ENCODE measurements around the gene MYH15. TPM values are rescaled to one million over a fixed set of nuclear protein-coding genes. Genes with fewer than 3 reads are reported as not detected.
A peak's percentile ranks its signal among the peaks of the same experiment; 100 is the strongest.

The MYH15 gene
- total RNA-seq, 1 experiment from 2014 or later, result 1.7 TPM

DNA sequence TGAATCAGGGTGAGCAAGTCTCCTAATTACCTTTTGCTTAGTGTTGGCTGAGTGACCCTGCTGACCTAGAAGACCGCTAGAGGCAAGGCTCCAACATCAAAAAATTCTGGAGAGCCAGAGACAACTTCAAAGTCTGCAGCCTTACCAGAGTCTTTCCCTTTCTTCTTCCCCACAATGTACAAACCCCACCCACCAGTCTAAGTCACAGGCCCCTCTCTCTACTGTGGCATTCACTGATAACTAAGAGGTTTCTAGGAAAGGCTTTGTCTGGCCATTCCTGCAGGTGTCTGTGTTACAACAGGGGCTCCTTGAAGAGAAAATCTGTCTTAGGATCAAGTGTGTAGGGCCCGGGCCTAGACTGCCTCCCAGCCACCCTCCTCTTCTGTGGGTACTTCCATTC lies 525 bp downstream of the MYH15 start:
- DNase-seq (ENCODE audit: low spot score), result no peak

DNA sequence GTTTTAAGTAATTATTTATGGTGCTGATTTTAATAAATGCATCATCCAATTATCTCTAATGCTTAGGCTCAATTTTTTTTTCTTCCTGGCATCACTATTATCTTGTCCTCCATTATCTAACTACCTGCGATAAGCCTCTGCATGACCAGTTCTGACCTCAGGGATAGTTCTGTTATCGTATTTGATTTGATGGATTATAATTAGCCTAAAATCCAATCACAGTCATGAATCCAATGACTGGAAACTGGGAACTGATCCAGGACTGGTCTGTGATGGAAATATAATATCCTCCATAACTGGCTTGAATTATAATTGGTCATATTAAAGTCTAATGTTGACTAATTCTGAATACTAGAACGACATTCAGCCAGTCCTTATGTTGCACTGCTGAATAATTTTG lies 1.1 kb downstream of the MYH15 start:
- DNase-seq (ENCODE audit: low spot score), result no peak

DNA sequence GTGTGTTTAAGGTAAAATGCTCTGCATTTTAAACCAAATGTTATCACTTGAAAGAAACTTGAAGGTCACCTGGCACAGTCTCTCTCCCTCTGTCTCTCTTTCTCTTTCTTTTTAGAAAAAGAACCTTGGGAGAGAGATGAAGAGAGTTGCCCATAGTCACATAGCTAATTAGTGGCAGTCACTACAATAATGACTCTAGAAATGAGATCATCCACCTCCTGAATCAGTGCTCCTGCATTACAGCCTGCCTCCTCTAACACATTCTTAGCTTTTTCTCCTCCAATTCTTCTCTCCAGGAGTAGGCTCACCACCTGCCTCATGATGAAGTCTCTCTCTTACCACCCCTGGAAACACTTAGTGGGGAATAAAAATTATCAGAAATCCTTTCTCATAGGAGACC lies 2.5 kb downstream of the MYH15 start:
- no peak for DNase-seq (ENCODE audit: low spot score)

DNA sequence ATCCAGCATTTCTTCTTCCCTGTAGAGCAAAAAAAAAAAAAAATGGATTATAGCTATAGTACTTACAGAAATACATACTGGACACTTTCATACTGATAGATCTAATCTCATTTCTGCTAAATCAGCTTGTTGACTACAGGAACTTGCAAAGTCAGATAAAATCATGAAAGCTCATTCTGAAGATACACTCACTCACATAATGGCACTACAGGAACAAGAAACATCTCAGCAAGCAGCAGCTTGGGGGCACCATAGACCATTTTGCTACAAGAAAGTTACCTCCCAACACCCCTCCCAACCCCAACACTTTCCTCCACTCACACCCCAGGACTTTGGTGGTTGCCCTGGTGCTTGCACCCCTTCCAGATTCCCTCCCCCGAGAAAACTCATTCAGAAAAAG lies 4.6 kb downstream of the MYH15 start:
- no peak for DNase-seq (ENCODE audit: low spot score)

DNA sequence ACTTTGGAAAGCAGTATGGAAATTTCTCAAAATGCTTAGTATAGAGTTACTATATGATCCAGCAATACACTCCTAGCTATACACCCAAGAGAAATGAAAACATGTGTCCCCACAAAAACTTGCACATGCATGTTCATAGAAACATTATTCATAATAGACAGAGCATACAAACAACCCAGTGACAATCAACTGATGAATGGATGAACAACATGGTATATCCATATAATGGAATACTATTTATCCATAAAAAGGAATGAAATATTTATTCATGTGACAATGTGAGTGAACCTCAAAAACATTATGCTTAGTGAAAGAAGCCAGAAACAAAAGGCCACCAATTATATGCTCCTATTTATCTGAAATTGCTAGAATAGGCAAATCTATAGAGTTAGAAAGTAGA lies 6.7 kb downstream of the MYH15 start:
- no peak for DNase-seq (ENCODE audit: low spot score)

DNA sequence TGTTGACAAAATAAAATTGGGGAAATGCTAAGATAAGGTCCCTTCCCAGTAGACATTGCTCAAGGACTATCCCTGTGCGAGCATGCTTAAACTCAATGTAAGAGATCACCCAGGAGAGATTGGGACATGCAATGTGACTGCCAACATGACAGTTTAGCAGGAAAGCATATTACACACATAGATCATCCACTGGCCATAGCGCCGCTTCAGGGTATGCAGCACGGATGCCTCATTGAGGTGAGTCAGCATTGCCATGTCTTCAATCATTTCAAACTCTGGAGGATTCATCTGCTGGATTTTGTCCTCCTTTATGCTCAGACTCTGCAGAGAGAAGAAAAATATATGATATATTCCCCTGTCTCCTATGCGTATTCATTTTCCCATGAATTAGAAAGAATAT lies 8.9 kb downstream of the MYH15 start:
- no peak for DNase-seq (ENCODE audit: low spot score)

DNA sequence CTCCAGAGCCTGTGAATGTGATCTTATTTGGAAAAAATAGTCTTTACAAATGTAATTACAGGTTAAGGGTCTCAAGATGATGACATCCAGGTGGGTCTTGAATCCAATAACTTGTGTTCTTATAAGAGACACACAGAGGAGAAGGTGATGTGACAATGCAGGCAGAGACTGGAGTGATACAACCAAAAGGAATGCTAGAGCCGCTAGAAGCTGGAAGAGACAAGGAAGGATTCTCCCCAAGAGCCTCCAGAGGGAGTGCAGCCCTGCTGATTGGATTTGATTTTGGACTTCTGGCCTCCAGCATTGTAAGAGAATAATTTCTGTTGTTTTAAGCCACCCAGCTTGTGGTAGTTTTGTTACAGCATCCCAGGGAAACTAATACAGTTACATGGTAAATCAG lies 9.7 kb downstream of the MYH15 start:
- DNase-seq (ENCODE audit: low spot score), result no peak

DNA sequence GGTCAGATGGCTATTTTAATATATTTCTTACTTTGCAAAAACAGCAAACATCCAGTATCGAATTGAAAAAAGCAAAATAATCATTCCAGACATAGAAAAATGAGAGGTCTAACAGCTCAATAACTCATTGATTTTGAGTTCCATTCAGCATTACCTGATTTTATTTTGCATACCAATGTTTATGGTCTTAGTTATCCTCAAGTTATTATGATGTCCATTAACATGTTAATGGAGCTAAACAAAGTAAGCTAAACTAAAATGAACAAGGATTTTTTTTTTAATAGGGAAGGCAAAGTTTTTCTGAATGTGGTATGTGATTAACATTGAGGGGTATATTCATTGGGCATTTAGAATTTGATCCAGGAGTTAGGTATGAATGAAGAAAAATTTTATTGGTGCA lies 13.1 kb downstream of the MYH15 start:
- DNase-seq (ENCODE audit: low spot score), result no peak

DNA sequence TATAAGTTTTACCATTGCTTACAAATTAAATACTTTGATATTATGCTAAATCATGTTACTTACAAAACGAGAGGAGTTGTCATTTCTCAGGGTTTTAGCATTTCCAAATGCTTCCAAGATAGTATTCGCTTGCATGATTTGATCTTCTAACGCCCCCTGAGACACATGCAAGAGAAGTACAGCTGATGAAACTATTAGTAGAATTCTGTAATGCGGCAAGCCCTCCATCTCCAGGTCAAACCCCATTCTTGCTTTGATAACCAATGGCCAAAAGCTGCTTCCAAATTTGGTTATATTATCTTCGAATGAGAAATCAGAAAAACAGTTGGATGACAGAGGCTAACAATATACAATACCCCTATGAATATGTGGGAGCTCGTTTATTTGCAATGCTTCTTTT lies 14.7 kb downstream of the MYH15 start:
- no peak for DNase-seq (ENCODE audit: low spot score)

DNA sequence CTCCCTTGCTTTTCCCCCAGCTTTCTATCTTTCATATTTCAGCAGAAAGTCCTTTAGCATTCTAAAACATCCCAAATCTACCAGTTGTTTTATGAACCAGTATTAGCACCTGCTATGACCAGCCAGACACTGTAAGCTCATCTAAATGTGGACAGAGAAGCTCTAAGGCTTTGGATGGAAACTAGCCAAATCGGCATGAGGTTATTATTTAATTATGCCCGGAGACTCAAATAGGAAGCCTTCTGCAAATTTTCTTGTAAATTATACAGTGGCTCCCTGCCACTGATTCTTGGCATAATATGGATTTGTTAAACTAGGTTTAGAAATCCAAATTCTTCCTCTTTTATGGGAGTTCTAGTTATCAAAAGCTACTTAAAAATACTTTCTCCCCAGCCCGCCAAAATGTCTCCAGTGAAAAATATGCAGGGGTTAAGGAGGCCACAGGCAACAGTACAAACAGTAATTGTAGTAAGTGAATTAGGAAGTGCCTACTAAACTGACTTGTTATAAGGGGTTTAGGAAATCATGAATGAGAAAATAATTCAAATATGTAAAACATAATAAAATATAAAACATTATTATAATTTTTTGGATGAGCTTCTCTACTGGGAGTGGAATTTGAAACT lies 15.4 kb downstream of the MYH15 start:
- no peak for DNase-seq (ENCODE audit: low spot score)

DNA sequence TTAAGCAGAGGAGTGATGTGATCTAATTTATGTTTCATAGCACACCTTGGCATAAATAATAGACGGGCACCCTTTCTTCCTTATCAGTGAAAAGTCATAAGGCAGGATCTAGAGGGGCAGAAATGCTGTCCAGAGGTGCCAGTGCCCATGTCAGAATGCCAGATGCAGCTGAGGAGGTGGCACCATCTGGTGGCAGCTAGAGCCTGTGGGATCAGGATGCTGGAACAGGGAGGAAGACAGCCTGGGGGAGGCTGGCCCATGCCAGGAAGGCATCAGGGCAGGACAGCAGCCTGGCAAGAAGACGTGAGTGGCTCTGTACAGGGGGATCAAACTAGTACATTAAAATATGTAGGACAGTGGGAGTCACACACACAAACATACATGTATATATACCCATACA lies 16.5 kb downstream of the MYH15 start:
- peak; percentile 27 for DNase-seq (ENCODE audit: low spot score)

DNA sequence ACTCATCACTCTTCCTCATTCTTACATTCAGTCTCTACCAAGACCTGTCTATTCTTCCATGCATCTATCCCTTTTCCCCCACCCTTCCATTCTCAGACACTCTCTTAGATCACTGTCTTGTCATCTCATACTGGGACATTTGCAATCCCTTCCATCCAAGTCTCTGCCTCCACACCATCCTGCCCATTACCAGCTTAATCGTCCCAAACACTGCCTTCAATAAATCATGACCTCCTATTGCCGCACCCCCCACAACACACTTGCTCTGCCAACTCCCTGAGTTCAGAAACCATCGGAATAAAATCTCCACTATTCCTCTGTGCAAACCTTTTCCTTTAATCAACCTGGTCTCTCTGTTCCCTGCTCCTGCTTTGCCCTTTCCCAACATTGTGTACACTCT lies 18.9 kb downstream of the MYH15 start:
- no peak for DNase-seq (ENCODE audit: low spot score)

DNA sequence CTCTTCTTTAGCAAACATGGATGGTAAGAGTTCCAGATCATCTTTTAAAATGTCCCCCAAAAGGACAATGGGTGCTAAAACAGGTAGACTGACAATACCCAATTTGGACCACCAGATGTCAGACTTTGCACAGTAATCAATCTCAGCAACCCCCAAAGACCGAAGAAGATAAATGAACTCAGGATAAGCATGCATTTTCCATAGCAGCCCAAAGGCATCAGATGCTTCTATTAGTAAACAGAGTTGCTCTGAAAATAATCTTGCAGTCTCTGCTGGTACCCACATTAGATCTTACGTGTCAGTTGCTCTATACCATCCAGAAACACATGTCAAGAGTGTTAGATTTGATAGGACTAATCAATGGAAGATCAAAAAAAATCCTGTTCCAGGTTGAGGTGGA lies 20.6 kb downstream of the MYH15 start:
- DNase-seq (ENCODE audit: low spot score), result peak; percentile 55

DNA sequence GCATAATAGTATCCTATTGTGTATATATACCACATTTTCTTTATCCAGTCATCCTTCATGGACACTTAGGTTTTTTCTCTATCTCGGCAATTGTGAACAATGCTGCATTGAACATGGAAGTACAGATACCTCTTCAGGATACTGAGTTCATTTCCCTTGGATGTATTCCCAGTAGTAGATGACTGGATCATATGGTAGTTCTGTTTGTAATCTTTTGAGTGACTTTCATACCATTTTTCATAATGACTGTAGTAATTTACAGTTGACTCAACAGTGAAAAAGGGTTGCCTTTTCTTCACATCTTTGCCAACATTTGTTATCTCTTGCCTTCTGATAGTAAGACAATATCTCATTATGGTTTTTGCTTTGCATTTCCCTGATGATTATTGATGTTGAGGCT lies 21.8 kb downstream of the MYH15 start:
- DNase-seq (ENCODE audit: low spot score), result no peak

DNA sequence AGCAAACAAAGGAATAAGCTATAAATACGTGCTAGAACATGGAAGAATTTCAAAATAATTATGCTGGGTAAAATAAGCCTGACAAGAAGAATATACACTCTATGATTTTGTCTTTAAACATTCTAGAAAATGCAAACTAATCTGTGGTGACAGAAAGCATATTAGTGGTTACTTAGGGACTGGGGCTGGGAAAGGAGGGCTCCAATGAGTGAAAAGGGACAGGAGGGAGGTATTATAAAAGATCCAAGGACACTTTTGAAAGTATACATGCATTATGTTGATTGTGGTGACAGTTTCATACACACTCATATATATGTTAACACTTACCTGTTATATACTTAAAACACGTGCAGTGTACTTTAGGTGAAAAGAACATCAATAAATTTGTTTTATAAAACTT lies 23.0 kb downstream of the MYH15 start:
- DNase-seq (ENCODE audit: low spot score), result no peak

DNA sequence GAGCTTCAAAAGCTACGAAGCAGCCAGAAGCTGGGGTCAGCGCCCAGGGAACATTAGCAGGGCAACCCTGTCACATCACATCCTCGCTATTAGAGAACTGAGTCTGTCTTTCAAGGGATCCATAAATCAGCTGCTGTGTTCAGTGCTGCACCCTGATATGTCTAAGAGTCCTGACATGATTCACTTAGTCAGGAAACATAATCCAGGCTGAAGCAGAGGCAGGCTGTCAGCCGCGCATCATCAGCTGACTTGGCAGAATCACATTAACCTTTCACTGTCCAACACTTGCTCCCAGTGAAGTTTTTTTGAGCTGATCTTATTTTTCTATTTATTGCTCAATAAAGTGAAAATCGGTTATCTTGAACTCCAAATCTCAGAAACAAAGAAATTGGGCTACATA lies 23.5 kb downstream of the MYH15 start:
- peak; percentile 46 for DNase-seq (ENCODE audit: low spot score)

DNA sequence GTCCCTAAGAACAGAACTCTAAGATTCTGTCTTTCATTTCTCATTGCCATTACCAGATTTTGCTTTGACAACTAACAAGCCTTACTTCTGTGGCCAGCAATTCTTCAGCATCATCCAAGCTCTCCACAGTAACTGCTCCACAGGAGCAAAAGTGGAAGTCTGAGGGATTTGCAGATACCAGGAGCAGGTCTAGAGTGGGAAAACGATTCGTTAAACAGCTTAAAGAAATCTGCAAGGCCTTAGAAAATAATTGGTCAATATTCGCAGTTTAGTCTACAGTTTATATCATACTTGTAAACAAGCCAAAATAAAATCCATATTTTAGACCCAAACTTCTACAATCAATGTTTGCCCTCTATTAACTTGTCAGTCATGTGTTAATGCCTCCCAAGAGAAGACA lies 24.1 kb downstream of the MYH15 start:
- no peak for DNase-seq (ENCODE audit: low spot score)

DNA sequence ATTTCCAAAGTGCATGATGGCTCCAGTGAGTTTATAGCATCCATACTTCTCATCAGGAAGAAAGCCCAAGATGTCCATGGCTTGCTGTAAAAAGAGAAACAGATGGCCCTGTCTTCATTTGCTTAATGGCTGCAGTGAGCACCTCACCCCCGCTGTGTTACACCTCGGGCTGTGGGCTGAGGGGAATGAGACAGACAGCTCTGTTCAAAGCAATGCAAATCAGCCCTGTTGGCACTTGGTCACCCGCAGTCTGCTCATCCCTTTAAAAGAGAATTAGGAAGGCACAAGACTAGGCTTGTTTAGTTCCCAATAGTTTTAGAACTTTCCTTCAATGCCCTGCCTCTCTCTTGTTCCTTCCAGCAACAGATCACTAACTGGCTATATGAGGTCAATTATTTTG lies 25.2 kb downstream of the MYH15 start:
- DNase-seq (ENCODE audit: low spot score), result no peak

DNA sequence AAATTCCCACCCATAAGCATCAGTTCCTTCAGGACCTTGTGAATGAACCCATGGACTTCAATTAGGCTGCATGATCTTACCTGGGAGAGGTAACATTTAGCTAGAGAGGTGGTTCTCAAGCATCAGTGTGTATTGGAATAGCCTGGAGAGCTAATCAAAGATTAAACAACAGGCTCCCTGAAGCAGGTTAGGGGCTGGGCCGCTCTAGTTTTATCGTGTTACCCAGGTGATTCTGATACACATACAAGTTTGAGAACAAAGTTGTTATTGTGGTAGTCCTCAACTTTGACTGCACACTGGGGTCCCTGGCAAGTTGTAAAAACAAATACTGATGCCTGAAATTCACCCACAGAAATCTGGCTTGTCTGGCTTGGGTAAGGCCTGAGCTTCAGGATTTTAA lies 31.2 kb downstream of the MYH15 start:
- DNase-seq (ENCODE audit: low spot score), result no peak

DNA sequence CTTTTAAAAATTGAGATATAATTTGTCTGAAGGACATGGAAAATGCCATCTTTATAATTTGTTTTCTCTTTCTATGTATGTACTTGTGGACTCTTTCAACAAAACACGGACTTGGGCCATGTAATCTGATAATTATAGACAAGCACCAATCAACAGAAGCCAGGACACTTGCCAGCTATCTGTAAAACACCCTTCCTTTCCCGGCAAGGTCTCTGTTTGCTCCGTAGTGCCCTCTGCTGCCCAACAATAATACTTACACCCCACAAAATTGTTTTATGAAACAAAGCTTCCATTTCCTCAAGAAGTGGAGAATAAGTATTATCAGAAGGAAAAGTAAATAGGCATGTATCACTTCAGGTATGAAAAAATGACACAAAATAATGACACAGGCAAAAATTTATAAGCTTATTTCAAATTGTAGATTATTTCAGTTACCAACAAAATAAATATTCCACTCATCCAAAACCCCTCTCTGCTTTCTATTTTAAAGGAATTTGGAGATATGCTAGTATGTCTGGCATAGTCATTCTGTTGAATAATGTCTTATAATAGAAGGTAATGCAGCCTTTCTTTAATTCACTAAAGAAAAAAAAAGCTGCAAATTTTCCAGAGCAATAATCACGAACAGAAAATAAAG lies 32.8 kb downstream of the MYH15 start:
- peak; percentile 61 for DNase-seq (ENCODE audit: low spot score)

DNA sequence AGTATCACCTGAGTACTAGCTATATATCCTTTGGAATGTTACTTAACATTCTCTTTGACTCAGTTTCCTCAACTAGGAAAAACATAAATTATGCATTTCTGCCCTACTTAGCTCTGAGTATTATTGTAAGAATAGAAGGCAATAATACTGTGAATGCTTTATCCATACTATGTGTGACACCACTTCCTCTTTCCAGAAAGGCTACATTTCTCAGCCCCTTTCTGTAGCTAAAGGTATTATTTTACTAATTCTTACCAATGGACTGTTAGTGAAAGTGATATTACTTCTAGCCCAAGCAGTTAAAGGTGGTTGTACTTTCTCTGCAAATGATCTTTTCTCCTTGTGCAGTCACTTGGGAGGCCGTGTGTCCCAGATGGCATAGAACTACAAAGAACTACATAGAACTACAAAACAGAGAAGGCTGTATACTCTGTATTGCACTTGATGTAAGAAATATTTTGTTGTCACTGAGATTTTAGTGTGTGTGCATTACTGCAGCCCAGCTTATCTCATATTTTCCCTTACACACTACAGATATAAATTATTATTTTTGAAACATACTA lies 35.1 kb downstream of the MYH15 start:
- no peak for DNase-seq (ENCODE audit: low spot score)

DNA sequence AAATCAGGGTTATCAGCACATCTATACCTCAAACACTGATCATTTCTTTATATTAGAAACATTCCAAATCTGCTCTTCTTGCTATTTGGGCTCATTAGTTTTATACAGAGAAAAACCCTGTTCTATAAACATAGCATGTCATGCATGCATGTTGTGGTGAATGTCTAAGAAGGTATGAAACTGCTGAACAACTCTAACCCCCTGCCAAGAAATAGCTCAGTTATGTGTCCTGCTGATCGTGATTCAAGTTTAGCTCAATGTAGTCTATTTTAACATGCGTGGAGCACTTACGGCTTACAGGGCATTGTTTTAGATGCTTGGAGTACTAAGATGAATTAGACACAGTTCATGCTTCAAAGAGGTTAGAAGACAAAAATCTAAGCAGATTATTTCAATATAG lies 35.8 kb downstream of the MYH15 start:
- DNase-seq (ENCODE audit: low spot score), result no peak

DNA sequence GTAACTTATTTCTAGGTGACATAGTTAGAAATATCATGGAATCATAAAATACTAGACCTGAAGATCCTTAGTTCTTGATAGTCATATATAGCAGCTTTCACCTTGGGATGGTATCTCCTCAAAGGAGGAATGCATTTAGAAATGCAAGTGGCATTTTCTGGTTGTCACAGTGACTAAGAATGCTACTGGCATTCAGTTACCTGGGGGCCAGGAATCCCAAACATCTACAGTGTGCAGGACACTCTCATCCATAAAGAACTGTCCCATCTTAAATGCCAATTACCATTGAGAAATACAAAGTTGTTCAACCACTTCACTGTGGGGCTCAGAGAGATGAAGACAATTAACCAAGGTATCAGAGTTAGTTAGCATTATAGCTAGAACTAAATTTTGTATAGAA lies 36.7 kb downstream of the MYH15 start:
- DNase-seq (ENCODE audit: low spot score), result no peak

All from A172 (cell line).